HG03066 (cell line): Measurements from ENCODE around the gene UQCRC2.
"Not testable (repeated sequence)": the region's sequence is repeated elsewhere in the genome, so short reads cannot be mapped to it uniquely, and the experiment has no call there.

Experiments used
- ATAC-seq: cut with Tn5 transposase; IDR thresholded peaks from one replicate; pipeline ENCODE4 v1.9.1; 2021; ENCODE audit warnings: low read depth; ENCODE audit not compliant: unreplicated experiment

Gene UQCRC2

DNA sequence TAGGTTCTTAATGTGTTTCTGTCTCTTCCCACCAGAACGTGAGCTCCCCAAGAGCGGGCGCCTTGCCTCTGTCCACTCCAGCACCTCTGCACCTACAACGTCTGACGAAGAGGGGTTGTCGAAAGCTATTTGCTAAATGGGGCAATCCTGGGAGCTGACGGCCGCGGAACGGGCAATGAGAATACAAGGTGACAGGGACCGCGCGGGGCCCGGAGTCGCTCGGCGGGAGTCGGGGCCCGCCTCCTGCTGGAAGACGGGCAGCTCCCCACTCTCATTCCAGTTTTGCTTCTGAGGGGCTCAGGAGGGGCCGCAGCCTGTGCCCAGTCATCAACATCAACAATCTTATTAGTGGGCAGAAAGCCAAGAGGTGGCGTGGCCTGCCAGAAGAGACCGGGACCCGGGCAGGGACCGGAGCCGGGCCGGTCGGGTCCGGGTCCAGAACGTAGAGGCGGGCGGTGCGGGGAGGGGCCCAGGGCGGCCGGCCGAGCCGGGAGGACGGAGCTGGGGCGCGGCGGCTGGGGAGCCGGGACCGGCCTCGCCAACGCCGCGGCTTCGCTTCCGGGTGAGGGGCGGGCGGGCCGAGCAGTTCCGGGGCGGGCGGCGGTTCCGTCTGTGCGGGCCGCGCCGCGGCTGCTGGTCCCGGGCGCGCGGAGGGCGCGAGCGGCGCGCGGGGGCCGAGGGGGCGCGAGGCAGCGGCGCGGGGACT, 54.5 kb downstream of the UQCRC2 start, which contains the start of gene MOSMO:
MOSMO (plus strand) TSS at position 603 of the 706 bp plus-strand sequence. CDS start 191 bp downstream, outside the sequence.
- no peak for ATAC-seq

DNA sequence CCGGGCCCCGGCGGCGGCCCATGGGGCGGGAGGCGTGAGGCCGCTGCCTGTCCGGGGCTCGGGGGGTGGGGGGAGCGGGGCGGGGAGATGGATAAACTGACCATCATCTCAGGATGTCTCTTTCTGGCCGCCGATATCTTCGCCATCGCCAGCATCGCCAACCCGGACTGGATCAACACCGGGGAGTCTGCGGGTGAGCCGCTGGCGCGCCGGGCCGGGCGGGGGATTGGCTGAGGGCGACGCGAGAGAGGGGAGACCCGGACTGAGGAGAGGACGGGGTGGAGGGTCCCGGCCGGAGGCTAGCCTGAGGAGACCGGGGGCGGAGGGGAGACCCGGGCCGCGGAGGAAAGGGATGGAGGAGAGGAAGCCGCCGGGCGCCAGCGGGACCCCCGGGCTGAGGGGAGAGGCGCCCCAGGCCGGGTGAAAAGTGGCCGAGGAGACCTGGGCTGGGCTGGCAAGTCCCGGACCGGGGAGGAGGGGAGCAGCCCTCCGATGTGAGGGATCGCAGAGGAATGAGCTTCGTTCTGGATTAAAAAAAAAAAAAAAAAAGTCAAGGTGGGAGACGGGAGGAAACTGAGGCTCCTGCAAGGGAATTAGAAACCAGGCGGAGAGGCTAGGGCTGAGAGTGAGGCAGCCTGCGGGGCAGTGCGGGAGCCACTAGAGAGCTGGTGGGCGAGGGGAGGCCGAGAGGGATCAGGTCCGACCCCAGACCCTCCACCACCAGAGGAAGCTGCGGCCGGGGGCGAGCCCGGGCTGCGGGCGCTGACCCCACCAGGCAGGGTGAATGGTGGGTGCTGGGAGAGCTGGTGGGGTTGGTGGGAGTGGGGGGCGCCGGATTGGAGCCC, 55.3 kb downstream of the UQCRC2 start:
- ATAC-seq = no peak

DNA sequence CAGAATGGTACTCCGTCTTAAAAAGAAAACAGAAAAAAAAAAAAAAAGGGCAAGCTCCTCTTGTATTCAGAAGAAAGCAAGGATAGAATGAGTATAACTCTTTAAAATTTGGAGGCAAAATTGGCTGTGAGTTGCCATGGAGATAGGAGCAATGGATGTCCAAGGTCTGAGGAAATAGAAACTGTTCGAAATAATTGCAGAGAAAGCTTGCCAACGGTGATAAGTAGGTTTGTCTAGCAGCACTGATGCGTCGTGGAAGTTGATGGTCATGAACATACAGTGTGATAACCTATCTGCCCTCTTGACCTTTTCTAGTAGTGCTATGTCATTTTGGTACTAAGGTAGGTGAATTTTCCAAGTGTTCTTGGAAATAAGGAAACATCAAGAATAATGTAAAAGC, 57.7 kb downstream of the UQCRC2 start:
- ATAC-seq = no peak

DNA sequence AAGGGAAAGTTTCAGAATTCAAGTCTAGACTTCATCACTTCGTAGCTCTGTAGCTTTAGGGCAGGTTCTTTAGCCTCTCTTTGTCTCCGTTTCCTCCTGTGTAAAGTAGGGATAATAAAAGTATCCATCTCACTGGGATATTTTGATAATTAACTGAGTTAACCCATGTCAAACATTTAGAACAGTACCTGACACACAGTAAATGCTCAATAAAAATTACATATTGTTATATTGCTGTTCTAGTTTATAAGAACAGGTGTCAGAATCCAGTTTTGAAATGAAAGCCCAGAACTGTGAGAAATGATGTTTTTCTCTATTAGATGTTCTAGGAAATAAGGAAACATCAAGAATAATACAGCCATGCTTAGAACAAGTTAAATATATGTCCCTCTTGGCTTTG, 59.1 kb downstream of the UQCRC2 start:
- ATAC-seq = no peak

DNA sequence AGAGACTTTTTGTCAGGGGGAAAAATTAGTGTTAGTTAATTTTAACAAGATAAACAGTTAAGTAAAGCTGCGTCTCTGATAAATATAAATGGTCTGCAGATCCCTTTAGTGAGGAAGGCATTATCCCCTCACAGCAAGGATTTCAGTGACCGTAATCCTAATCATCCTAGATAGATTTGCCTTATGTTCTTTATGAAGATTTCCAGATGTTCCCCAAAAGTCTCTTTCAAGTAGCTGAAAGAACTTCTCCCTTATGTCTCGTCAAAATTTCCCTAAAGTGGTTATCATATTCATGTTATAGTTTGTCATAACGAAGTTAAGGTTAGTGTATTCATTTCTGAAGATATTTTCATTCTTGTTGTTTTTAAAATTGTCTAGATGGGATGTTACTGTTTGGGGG, 60.3 kb downstream of the UQCRC2 start:
- ATAC-seq = no peak

DNA sequence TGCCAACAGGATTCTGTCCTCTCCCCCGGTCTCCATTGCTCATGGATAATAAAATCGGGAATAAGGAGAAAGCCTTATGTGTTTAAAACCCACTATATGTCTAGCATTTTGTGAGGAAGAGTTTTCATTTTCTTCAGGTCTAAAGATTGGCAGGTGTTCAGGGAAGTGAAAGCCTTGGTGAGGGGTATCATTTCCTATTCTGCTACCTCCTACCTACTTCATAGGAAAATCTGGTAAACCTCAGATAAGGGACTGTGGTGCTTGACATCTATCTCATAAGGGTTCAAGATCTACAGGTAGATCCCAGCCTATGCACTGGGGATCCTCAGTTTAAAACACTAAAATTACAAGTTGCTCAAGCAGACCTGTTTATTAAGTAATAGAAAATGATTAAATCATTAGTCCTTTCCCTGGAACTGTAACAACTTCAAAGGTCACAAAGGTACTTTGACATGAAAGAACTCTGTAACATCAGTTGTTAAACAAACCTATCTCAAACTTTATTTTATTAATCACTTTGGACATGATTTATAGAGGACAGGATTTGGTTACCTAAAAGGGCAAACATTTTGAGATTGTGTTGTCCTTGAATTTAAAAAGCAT, 61.2 kb downstream of the UQCRC2 start:
- ATAC-seq = no peak

DNA sequence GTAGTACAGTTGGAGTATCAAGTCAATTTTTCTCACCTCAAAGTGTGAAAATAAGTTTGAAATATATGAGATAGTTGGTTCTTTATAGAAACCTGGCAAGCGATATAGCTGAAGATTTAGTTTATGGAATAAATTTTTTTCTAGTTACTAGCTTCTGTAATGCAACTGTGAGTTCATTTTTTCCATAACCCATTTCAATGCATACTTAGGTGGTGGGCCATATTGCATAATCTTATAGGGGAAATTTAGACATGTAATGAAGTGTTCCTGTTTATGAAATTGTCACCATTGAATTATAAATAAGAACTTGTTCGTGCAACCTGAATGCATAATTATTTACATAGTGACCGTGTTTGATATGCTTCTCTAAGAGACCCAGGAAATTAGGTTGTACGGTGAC, 63.8 kb downstream of the UQCRC2 start:
- ATAC-seq = no peak

DNA sequence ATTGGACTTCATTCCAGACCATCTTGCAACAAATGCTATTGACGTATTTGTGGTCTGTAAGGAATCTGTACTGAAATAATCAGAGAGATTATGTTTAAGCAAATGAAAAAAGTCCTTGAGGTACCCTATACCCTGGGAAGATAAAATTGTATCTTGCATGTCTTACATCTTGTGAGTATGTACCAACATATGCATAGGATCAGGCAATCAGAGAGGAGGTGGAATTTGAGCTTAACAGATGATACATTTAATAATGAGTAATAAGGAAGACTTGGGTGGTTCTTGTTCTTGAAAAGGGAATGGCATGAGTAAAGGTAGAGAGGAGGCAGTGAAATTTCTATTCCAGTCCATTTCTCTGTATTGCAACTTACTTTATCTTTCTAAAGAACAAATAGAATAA, 65.4 kb downstream of the UQCRC2 start:
- ATAC-seq = no peak

DNA sequence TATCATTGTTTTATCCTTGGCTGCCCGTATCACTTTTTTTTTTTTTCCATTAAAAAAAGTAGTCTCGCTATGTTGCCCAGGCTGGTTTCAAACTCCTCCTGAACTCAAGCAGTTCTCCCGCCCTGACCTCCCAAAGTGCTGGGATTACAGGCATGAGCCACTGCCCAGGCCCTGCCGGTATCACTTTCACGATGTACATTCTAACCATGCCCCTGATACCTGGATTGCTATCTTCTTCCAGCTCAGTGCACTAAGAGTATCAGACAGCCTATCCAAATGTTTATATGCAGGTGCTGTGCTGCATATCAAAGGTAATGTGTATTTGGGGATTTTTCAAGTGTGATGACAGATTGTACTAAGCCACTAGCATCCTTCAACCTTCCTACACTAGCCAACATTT, 69.0 kb downstream of the UQCRC2 start:
- no peak for ATAC-seq

DNA sequence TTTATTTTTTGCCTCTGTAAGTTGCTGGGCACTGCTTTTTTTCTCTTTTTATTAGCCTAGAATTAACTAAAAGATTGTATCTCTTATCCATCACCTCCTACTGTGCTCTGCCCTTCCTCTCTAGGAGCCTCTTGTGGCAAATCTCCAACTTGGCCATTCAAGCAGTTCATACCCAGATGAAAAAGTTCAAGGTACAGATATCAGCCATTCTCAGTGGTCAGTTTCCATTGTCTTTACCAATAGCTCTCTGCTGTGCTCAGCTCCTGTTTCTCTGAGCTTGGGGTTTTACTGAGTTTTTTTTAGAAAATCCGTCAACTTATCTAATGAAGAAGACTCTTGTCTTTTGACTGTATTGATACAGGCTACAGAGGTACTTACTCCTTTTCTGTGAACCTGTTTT, 70.3 kb downstream of the UQCRC2 start:
- peak; percentile 66 for ATAC-seq

DNA sequence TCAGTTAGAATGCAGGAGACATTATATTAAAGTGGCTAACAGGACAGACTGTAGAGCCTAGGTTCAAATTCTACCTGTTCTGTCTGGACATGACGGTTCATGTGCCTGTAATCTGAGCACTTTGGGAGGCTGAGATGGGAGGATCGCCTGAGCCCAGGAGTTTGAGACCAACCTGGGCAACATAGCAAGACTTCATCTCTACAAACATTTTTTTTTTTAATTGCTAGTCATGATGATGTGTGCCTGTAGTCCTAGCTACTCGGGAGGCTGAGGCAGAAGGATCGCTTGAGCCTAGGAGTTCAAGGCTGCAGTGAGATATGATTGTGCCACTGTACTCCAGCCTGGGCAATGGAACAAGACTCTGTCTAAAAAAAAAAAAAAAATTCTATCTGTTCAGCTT, 71.6 kb downstream of the UQCRC2 start:
- not testable (repeated sequence) for ATAC-seq

DNA sequence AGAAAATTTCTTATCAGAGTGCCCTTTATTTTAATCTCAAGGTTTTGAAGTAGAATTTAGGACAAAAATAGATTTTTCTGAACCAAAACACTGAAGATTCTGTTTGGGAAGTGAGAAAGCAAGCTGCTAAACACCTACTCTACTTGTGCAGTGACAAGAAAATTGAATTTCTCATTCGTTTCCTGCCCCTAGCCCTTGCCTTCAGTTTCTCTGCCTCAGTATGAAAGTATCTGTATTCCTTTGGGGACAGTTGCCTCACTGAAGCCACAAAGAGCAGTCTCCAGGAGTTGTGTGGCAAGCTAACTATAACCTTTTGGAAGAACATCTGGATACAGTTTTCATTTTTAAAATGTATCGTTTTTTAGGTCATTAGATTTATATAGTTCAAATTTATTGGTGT, 74.5 kb downstream of the UQCRC2 start:
- ATAC-seq = no peak

DNA sequence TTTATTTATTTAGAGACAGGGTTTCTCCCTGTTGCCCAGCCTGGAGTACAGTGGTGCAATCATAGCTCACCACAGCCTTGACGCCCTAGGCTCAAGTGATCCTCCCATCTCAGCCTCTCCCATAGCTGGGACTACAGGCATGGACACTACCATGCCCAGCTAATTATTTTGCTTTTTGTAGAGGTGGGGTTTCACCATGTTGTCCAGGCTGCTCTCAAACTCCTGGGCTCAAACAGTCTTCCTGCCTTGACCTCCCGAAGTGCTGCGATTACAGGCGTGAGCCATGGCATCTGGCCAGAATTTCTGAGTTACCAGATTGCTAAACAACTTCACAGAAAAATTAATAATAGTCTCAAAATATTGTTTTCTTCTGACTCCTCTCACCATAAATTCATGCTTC, 76.5 kb downstream of the UQCRC2 start:
- ATAC-seq = no peak

DNA sequence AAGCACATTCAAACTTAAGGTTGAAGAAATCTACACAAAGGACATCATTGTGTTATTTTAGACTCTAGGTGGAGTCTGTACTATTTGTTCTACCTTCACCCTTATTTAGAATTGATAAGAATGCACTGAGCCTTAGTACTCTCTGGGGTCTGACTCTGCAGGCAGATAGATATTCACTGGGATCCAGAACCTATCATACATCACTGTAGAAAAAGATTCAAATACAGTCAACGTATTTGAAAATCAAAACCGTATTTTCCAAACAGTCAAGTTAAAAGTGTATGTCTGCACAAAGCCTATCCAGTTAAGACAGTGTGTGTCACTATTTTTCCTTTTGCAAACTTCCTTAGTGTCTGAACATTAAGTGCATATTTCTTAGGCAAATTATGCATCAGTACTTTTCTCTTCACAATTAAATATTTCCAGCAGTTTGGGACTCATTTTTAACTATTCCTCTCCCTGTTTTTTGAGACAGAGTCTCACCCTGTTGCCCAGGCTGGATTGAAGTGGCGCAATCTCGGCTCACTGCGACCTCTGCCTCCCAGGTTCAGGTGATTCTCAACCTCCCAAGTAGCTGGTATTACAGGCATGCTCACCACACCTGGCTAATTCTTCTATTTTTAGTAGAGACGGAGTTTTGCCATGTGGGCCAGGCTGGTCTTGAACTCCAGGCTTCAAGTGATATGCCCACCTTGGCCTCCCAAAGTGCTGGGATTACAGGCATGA, 77.1 kb downstream of the UQCRC2 start:
- no peak for ATAC-seq

DNA sequence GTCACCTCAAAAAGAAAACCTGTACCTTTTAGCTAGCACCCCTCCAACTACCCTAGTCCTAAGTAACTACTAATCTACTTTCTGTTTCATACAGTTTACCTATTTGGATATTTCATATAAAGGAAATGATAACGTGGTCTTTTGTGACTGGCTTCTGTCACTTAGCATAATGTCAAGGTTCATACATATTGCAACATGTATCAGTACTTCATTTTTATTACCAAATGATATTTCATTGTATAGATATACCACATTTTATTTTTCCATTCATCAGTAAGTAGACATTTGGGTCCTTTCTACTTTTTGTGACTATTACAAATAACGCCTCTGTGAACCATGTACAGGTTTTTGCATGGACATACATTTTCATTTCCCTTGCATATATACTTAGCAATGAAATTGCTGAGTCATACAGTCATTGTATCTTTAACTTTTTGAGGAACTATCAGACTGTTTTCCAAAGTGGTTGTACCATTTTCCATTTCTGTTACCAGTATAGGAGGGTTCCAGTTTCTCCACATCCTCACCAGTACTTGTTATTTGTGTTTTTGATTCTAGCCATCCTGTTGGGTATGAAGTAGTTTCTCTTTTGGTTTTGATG, 78.4 kb downstream of the UQCRC2 start:
- no peak for ATAC-seq
